HG03460 (cell line): ENCODE results near the gene FAM219B.

Experiments
- ATAC-seq: cut with Tn5 transposase; IDR thresholded peaks from one replicate; pipeline ENCODE4 v1.9.1; 2021; ENCODE audit not compliant: unreplicated experiment

The FAM219B gene

DNA sequence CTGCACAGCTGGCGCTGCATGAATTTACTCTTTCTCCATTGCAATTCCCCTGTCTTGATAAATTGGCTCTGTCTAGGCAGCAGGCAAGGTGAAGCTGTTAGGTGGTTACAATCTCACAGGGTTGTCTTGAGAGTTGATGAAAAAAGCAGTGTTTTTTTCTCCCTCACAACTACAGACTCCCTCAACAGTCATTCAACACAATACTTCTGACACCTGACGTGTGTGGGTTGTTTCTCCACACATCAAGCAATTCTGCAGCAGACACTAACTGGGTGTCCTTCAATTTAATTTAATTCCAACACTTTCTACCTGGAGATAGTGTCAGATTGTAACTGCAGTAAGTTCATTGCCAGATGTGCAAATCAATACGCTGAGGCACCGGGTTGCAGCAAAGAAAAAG is 28.4 kb downstream of the FAM219B start:
- ATAC-seq = no peak

DNA sequence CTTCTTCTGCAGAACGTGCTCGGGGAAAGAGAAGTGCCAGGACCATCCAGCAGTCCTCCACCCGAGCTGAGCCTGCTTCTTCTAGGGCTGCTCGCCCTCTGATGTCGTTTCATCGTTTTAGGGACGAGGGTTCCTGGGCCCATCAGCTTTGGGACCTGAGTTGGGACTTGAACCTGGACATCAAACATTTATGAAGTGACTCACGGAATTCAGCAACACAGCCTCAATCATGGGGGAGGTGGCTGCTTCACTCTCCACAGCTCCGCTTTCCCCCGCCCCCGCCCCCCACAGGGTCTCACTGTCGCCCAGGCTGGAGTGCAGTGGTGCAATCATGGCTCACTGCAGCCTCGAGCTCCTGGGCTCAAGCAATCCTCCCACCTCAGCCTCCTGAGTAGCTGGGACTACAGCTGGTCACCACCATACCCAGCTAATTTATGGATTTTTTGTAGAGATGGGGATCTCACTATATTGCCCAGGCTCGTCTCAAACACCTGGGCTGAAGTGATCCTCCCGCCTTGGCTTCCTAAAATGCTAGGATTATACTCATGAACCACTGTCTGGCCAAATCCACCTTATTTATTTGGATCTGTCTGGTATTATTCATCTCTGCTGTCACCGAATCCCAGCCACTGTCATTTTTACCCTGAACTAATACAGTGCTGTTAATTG is 32.8 kb downstream of the FAM219B start:
- ATAC-seq = no peak

DNA sequence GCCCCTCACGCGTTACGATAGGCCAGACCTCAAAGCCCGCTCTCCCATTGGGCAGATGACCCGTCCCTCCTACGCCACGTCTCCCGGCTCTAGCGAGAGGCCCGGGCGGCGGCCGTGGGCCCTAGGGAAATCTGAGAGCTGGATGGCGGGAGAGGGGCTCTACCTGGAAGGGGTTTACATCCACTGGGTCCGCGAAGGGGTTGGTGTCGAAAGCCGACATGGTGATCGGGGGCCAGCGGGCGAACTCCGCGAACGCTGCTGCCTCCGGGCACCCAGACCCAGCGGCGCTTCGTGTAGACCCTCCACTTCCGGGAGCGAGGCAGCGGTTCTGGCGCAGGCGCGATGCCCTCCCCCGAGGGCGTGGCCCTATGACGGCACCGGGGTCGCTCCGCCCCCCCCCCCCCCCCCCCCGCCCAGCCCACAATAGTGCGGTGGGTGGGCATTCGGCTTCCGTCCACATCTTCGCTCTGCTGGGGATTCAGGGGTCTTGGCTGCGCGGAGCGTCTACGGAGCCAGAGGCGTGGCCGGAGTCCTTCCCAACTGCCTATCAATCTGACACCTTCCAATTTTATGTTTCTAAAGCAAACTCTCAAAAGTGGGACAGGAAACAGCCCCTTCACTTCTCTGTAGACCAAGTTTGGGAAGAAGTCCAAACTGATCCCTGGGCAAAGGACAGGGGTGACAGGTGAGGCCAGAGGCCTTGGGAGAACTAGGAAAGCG is 33.5 kb downstream of the FAM219B start, which contains the start of gene SCAMP2:
TSS of gene SCAMP2 (minus strand) at position 330 of the 720 bp plus-strand sequence. CDS start at position 220, 110 bp downstream.
- ATAC-seq = peak; percentile 74

DNA sequence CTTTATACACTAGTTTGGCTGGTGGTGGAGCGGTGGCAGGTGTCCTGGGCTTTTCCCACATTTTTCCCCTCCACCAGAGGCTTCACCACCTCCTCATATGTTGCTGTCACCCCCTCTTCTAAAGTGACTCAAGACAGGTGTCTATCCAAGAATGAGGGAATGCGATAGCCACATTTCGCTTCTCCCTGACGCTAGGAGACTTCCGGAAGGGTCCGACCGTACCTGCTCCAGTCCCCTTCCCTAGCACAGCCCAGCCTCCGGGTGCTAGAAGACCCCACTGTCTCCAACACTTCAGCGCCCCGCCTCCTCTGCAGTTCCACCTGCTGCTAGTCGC is 34.0 kb downstream of the FAM219B start:
- ATAC-seq = no peak

DNA sequence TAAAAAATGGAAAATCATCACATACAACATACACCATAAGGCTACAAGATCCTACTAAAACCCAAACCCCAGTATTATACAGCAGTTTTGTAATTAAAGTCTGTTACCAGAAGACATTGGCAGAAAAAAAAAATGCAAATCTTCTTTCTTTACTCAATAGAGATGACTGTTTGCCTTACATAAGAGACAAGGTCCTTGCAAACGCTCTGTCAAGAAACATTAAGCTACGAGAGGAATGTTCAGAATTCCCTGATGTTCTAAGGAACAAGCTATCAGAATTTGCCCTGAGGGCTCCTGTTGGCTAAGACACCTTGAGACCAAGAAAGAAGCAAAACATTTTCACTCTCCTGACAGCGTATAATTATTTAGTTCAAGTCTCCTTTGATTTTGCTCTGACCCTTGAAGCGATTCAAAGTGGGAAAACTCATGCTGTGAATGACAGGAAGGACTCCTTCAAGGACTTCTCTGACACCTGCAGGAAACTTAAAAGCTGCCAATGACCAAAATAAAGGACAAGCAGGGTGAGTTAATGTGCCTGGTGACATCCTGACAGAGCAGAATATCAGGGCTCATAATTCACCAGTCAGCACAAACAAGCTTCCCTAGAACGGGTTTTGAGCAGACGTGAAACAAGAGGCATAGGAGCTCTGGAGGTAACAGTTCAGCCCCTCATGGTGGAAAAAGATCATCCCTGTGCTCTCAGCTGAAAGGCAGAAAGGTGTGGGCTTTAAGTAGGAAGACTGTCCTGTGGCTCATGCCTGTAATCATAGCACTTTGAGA is 36.0 kb downstream of the FAM219B start:
- ATAC-seq = no peak

DNA sequence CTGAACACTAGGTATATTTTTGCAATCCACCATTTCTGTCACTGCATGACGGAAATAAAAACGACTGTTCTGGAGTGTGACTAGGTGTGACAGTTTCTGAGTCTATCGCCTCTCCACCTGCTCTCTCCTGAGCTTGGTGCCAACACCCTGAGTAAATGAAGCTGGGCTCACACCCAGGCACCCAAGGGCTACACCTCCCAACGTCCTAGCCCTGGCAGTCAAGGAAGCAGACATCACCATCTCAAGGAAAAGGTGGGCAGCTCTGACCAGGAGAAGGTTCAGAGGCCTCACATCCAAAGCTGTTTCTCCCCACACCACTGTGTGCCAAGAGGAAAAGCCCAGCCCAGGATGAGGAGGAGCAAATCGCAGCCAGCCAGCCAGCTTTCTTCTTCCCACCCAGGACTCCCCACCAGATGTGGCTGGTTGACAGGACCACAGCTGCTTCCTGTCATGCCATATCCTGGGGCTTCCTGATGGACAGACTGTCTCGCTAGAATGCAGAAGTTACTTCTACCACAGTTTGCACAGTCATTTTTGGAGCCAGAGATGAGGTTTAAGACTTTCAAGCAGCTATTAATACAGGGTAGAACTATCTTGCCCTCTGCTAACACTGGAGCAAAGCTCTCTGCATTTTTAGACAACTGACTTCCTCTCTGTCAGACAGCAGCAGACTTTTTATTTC is 36.8 kb downstream of the FAM219B start:
- peak; percentile 47 for ATAC-seq

DNA sequence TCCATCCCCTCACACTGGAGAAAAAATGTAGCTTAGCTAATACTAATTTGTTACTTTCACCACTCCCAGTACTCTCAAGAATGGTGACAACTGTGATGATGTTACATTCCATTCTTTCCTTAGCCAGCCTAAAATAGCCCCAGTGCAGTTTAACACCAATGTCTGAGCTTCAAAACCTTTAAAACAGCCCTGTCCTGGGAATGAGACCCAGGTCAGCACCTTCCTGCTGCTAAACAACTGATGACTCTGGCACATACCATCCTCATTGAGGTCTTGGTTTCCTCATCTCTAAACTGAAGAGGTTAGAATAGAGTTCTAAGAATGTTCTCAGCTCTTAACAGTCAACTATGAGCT is 37.3 kb downstream of the FAM219B start:
- ATAC-seq = no peak

DNA sequence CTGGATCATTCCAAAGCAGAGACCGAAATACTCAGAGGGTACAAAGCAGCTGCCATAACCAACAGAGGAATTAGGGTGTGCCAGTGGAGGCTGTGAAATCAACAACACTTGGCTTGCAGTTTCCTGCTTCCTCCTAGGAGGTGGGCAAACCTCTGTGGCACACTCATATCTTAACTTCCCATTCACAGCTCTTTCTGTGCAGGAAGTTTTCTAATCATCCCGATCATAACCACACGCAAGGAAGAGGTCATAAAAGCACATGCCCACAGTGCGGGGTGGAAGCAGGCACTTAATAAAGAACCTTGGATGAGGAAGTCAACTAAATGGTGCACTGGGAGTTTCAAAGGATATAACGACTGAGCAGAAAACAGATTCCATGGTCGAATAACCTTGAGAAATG is 38.6 kb downstream of the FAM219B start:
- no peak for ATAC-seq

DNA sequence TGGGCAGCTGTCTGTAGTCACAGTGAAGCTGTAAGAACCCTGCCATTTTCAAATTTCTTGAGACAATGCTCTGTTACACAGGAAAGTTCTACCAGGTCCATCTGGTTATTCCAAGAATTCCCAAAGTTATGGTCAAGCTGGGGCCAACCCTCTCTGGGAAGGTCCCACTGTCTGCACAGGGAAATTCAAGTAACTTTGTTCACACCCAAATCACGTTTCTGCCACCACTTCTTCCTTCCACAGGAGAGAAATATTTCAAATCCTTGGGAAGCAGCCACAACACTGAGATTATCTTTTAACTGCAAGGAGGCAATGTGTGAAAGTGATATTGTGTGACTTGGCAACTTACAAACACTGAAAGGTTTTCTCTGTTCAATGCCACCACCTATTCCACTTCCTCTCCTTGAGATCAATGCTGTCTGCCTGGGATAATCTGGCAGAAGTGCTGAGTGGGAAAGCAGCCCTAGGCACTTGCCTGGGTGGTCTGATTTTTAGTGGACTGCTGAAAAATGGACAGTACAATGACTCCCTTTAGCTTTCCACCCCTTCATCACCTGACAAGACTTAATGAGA is 39.1 kb downstream of the FAM219B start:
- no peak for ATAC-seq

DNA sequence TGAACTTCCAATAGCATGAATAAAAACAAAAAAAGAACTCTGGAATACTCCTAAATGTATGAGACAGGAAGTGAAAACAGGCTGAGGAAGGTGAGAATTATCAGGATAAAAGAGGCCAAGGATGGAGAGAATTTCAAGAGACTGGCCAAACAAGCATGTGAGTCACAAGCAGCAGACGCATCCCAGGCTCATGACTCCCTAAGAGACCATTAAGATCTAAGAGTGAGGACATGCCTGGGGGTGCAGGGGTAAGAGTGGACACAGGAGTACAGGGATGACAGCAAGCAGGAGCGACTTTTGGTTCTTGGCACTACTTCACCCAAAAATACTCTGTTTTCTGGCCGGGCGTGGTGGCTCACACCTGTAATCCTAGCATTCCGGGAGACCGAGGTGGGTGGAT is 40.6 kb downstream of the FAM219B start:
- ATAC-seq = no peak

DNA sequence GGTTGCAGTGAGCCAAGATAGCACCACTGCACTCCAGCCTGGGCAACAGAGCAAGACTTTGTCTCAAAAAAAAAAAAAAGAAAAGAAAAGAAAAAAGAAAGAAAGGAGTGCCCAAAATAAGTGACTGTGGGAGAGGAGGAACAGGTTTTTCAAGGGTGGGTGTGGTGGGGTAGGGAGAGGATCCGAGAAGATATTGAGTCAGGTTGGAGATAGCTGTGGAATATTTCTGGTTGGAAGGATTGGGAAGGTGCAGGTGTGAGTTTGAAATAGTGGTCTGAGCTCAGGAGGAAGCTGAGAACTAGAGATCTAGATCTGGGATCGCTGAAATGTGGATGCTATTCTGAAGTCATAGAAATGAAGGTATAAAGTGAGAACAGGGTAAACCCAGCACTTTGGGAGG is 41.3 kb downstream of the FAM219B start:
- ATAC-seq = no peak

DNA sequence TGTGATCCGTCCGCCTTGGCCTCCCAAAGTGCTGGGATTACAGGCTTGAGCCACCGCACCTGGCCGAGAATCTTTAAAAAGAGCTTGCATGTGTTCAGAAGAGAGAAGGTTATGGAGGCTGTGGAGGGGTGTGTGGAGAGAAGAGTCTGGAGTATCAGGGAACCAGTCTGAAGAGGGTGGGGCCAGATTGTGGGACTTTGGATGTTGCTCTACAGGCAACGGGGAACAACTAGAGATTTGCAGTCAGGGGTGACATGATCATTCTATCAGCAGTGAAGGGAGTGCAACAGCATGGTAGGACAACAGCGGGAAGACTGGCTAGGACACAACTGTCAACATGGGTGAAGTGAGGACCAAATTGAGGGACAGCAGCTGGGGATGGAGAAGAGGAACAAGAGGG is 42.4 kb downstream of the FAM219B start:
- no peak for ATAC-seq

DNA sequence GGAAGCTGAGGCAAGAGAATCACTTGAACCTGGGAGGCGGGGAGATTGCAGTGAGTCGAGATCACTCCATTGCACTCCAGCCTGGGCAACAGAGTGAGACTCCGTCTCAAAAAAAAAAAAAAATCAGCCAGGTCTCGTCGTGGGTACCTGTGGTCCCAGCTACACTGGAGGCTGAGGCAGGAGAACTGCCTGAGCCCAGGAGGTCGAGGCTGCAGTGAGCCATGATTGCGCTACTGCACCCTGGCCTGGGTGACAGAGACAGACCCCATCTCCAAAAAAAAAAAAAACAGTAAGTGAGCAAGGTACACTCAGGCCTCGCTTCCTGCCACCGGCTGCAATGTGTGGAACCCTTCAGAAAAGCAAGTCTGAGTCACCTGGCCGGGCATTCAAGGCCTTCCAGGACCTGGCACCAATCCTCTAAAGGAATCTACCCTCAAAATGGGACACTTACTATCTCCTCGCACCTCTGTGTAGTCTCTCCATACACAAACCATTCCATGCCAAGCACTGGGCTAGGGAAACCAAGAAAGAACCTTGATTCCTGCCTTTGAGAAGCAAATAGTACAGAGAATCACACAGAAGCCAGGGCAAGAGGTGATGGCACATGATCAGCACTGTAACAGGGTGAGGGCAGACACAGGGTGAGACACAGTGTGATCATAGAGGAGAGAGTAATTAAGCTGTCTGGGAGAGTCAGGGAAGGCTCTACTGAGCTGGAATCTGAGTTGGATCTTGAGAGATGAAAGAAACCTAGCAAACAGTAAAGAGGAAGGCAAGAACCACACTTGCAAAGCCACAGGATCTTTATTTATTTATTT is 43.2 kb downstream of the FAM219B start:
- ATAC-seq = no peak

DNA sequence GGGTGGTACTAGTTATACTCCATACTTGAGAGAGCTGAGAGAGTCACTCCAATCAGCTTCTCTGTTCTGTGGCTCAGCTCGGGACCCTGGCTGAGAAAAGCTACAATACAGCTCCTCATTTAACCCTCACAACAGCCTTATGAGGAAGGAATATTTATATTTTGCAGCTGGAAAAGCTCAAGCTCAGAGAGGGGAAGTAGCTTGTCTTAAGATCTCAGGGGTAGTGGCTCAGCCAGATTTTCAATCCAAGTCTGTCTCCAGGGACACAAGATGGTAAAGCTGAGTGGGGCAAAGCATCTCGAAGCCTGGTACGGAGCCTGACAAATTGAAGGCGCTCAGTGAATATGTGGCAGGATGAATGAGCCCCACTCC is 48.3 kb downstream of the FAM219B start:
- ATAC-seq = no peak

DNA sequence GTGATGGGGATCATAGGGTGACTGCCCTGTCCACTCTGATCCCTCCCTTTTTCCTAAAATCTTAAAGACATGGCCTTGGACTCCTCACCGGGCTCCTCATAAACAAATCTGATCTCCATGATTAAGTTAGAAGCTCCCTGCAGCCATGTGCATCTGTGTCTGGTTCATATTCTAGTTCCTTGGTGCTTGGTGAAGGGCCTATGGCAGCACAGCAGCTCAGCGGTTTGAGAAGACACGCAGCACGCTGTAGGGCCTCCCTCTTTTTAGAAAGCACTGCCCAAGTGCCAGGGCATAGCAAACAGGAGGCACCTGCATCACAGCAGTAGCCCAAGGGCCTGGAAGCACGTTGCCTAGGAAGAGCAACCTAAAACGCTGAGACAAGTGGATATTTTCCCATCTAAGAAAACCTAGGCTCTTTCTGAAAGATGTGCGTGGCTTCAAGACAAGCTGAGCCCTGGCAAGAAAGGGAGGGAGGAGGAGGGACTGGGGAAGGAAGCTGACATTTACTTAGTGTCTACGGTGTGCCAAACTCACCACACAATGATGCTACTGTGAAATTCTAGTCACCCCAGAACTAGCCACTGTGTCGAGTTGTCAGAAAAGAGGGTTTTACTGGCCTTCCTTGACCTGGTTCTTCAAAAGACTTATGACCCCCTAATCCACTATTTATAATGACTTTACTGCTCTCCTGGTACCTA is 48.8 kb downstream of the FAM219B start:
- no peak for ATAC-seq

DNA sequence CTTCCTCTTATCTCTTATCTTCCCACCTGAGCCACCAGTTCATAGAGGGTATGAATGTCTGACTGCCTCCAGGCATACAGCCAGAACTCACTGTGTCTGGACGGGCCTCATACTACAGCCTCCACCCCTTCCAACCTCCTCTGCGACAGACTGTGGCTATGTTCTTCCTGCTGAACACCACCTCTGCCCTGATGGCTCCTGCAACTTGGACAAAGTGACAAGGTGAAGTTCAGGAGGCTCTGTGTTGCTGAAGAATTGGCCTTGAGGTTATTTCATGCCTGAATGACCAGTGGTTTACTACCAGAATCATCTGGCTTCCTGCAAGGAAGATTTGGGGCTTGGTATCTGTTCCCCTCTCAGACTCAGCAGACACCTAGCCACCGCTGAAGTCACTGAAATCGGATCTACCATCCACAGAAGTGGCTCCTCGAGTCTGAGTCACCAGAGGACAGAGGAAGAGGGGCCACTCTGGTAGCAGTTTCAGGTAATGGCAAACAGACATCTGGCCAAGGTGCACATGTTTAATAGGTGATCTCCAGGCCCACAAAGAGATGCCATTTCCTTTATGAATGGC is 49.5 kb downstream of the FAM219B start:
- ATAC-seq = peak; percentile 87

DNA sequence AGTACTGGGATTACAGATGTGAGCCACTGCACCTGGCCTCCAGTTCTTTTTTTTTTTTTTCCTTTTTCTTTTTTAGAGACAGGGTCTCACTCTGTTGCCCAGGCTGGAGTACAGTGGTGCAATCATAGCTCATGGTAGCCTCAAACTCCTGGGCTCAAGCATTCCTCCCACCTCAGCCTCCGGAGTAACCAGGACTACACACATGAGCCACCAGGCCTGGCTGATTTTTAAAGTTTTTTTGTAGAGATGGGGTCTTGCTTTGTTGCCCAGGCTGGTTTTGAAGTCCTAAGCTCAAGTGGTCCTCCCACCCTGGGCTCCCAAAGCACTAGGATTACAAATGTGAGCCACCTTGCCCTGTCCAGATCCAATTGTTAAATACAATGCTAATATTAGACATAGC is 50.1 kb downstream of the FAM219B start:
- no peak for ATAC-seq

DNA sequence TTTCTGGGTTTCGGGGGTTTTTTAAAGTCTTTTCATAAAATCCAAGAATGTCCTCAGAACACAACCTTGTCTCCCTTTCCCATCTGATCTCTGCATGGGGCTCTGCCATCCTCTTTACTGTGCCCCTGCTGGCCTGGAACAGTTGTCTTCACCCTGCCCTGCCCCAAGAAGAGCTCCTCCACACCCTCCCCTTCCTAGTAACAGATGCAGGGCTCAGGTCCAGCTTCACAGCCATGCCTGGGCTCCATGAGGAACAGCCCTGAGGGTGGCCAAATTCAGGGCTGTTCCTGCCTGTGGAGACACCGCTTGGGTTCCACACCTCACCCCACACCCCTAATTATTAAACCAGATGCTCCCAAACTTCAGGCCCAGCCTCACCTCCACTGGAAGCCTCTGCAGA is 50.8 kb downstream of the FAM219B start:
- no peak for ATAC-seq

DNA sequence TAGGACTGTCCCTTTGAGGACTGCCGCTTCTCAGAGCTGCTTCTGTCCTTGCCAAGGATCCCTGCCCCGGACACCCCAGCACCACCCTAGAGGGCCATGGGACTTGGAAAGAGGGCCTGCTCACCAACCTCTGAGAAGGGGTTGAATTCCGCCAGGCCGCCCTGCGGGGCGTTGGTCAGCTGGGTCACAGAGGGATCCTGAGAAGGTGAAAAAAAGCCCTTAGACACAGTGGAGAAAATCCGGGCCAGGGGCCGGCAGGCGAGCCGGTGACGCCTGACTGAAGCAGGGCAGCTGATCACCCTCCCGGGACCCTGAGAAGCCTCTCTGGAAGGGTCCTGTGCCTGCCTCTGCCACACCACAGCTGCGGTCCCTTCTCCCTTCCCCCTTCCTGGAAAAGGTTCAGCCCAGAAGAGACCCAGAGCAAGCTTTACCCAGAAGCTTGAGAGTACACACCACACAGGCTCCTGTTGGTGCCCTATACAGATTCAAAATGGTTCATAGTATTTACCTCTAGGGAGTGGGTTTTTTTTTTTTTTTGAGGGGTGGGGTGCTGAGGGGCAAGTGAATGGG is 52.1 kb downstream of the FAM219B start:
- ATAC-seq = no peak
